Mammary epithelial cell (primary cell): Measurements from ENCODE around the gene CD59.

Experiments
- CTCF ChIP-seq, 2 donors: IDR thresholded peaks in 1 of 2; conservative IDR thresholded peaks in 1 of 2; 2 replicates each; pipeline ENCODE4 v1.5.1; 2011 to 2012; ENCODE audit warnings: inconsistent platforms in 2 of 2, low read length in 2 of 2, mild to moderate bottlenecking in 2 of 2, control low read depth in 1 of 2, low read depth in 1 of 2; ENCODE audit not compliant: insufficient read depth in 1 of 2; ENCODE audit errors: extremely low read depth in 1 of 2
- EZH2 ChIP-seq: IDR thresholded peaks from 2 replicates; pipeline ENCODE4 v1.6.1; 2012; ENCODE audit warnings: low read length, inconsistent platforms, borderline replicate concordance

- TF ChIP-seq CTCF (conservative IDR thresholded peaks at IDR 0.05 in 1 of 2, IDR thresholded peaks at IDR 0.05 in 1 of 2; ENCODE audit: extremely low read depth in 1 of 2, insufficient read depth in 1 of 2, low read depth in 1 of 2, low read length in 2 of 2) (peak; percentile 44 to 58), EZH2 (no peak)
Measured at GRCh38 chr11:33716243-33716642, 20.0 kb downstream of the CD59 start.
